HG02678 (cell line): ENCODE data around the gene ACTR5.
"Not testable (repeated sequence)": the region's sequence is repeated elsewhere in the genome, so short reads cannot be mapped to it uniquely, and the experiment has no call there.

ENCODE experiments used
- ATAC-seq: cut with Tn5 transposase; IDR thresholded peaks from one replicate; pipeline ENCODE4 v1.9.1; 2021; ENCODE audit warnings: mild to moderate bottlenecking, moderate library complexity; ENCODE audit not compliant: unreplicated experiment

ACTR5 gene

GRCh38 chr20:38764567-38765318, 16.5 kb downstream of the ACTR5 start:
- ATAC-seq: no peak

- no peak for ATAC-seq
These were observed 17.8 kb downstream of the ACTR5 start for GRCh38 chr20:38766071-38766470.

GRCh38 chr20:38769376-38770295, 21.4 kb downstream of the ACTR5 start:
- ATAC-seq: no peak

DNA sequence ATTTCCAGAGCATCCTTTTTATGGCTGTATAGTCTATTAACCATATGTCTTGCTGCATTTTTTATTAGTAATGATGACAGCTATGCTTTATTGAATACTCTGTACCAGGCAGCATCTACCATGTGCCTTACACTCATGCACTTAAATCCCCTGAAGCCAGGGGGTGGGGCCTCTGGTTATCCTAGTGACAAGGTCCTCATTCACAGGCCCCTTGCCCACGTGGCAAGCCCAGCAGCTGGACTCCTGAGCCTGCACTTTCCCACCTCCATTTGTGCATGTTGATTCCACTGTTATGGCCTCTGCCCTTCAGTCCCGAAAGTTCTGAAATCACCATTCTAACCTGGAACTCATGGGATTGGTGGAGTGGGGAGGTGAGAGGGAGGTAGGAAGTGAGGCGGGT, 22.3 kb downstream of the ACTR5 start:
- no peak for ATAC-seq

DNA sequence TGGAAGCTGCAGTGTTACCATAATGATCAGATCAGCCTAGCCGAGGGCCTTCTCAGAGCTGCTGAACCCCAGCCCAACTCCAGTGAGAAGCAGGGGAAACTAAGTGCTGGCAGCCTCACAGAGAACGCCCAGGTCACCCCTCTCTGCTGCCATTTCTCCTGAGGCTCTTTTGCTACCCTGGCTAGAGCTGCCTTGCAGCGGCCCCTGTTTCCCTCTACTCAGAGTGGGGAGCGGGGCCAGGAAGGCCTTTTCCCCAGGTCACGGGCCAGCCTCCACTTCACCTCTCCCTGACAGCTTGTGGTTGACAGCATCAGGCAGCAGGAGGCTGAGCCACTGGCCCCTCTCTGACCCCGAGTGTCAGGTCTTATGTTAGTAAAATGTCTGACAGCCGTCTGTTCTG, 22.7 kb downstream of the ACTR5 start:
- ATAC-seq: no peak

DNA sequence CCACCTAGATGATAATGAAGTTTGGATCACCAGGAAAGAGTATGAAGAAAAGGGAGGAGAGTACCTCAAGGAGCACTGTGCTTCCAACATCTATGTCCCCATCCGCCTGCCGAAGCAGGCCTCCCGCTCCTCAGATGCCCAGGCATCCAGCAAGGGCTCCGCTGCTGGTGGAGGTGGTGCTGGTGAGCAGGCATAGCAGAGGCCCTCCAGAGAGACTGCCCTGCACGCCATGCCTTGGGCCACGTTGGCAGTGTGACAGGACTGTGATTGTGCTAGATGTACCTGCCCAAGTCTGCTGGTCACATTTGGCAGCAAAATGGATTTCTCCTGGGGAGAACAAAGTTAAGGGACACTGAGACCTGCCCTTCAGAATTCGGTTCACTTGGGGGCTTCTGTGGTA, 23.4 kb downstream of the ACTR5 start:
- no peak for ATAC-seq

DNA sequence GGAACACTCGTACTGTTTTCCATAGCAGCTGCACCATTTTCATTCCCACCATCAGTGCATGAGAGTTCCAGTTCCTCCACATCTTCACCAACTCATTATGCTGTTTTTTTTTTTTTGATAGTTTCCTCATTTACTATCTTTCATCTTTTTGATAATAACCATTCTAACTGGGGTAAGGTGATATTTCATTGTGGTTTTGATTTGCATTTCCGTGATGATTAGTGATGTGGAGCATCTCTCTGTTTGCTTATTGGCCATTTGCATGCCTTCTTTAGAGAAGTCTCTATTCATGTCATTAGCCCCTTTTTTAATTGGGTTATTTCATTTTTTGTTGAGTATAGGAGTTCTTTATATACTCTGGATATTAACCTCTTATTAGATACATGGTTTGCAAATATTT, 25.9 kb downstream of the ACTR5 start:
- ATAC-seq: no peak

GRCh38 chr20:38776363-38776762, 28.1 kb downstream of the ACTR5 start:
- ATAC-seq: no peak

- no peak for ATAC-seq
These were observed 31.2 kb downstream of the ACTR5 start for GRCh38 chr20:38779247-38780097.

DNA sequence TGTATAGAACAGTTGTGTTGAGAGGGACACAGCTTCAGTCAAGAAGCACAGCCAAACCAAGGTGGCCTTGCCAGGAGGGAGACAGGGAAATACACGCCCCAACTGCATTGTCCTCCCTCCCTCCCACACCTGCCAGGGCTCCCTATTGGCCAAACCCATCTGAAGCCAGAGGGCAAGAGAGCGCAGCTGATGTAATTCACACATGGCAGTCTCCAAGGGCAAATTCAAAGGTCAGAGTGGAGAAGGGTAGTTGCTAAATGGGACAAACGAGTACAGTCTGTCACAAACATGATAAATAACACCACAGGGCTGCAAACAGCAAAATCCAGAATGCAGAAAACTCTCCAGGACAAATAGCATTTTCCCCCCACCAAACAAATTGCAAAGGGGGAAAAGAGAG, 34.0 kb downstream of the ACTR5 start:
- ATAC-seq: no peak

DNA sequence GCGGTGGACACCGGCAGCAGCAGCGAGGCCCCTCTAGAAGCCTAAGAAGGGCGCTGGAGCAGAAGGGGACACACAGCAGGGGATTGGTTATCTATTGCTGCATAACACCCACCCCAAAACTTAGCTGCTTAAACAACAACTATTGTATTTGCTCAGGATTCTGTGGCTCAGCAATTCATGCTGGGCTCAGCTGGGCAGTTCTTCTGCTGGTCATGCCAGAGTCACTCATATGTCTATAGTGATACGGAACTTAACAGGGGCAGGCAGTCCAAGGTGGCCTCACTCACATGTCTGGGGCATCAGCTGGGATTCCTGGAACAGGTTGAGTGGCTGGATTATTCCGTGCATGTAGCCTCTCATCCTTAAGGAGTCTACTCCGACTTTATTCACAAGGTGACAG, 39.6 kb downstream of the ACTR5 start:
- ATAC-seq: no peak

GRCh38 chr20:38789503-38790199, 41.4 kb downstream of the ACTR5 start:
- no peak for ATAC-seq

GRCh38 chr20:38790200-38791053, 42.2 kb downstream of the ACTR5 start:
- no peak for ATAC-seq

DNA sequence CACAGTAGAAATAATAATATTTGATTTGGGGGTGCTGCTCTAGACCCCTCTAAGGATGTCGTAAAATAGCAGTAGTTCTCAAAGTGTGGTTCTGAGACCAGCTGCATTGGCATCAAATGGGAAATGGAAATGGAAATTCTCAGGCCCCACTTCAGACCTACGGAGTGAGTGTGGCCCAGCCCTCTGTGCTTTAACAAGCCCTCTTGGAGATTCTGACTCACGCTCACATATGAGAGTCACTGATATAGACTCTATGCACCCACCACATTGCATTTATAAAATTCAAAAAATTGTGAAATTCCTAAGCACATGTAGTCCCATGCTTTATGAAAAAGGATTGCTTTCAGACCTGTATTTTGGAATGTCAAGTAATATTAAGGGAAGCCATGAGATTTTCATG, 43.0 kb downstream of the ACTR5 start:
- ATAC-seq: no peak

GRCh38 chr20:38791940-38792339, 43.7 kb downstream of the ACTR5 start:
- ATAC-seq: no peak

DNA sequence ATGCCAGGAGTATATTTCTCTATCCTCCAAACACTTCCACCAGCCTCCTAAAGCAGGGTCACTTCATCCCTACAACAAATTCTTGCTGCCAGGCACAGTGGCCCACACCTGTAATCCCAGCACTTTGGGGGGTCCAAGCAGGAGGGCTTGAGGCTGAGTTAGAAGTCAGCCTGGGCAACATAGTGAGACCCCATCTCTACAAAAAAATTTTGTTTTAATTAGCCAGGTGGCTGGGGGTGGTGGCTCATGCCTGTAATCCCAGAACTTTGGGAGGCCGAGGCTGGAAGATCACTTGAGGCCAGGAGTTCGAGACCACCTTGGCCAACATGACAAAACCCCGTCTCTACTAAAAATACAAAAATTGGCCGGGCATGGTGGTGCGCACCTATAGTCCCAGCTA, 45.8 kb downstream of the ACTR5 start:
- not testable (repeated sequence) for ATAC-seq

- no peak for ATAC-seq
These were observed 50.0 kb downstream of the ACTR5 start for GRCh38 chr20:38798266-38798665.

- ATAC-seq: no peak
These were observed 50.9 kb downstream of the ACTR5 start for GRCh38 chr20:38799203-38799602.

GRCh38 chr20:38800882-38801281, 52.6 kb downstream of the ACTR5 start:
- ATAC-seq: no peak

DNA sequence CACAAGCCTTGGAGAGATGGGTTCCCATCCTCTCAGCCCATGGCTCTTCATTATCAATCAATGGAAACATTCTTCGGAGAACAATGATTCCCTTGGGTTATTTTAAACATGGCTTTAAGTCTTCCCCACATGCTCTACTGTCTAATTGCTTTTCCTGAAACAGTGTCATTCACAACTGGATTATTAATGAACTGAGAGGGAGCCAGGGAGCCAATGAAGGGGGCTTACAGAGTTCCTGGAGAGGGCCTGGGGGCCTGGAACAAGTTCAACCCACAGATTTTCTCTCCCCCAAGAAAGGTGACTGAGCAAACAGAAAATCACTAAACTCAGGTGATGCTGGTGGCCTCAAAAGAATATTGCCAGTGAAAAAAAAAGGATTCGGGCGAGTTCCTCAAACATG, 56.0 kb downstream of the ACTR5 start:
- ATAC-seq: no peak
